Stimulated activated CD4-positive, alpha-beta T cell treated with anti-CD3 and anti-CD28 coated beads, Interleukin-4, amount 100 ng/mL, for 24 hours (primary cell): ENCODE results near the gene GOLGA8F.
"Not testable (repeated sequence)": the region's sequence is repeated elsewhere in the genome, so short reads cannot be mapped to it uniquely, and the experiment has no call there.

Source experiments
- DNase-seq: peaks from one replicate; pipeline ENCODE4 v3.0.0-alpha.2; 2020

Gene GOLGA8F

DNA sequence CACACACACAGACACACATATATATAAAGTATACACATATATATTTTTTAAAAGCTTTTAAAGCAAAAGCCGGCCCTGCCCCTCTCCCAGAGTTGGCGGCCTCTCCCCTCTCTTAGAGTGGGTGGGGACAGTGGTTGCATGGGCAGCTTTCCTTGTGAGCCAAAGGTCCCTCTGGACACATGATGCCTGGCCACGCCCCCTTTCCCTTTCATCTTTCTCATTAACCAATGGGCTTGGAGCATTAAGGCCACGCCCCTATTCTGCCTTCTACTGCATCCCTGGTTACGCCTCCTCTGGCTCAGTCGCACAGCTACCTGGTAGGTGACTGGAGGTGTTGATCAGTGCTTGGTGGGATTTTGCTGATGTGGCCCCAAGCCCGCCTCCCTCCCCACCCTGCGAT lies at the start of gene GOLGA8F:
GOLGA8F (plus strand) TSS at position 301 of the 400 bp plus-strand sequence; CDS start at position 399, 98 bp downstream.
- not testable (repeated sequence) for DNase-seq

- not testable (repeated sequence) for DNase-seq
These were observed 20.5 kb upstream of the GOLGA8F start, which contains the start of gene GOLGA6L24 for GRCh38 chr15:28357984-28358383. GOLGA6L24 (minus strand) TSS chr15:28358084; CDS start chr15:28358023, 61 bp downstream.

- not testable (repeated sequence) for DNase-seq
These were observed 13.0 kb upstream of the GOLGA8F start for GRCh38 chr15:28365502-28365901.

DNA sequence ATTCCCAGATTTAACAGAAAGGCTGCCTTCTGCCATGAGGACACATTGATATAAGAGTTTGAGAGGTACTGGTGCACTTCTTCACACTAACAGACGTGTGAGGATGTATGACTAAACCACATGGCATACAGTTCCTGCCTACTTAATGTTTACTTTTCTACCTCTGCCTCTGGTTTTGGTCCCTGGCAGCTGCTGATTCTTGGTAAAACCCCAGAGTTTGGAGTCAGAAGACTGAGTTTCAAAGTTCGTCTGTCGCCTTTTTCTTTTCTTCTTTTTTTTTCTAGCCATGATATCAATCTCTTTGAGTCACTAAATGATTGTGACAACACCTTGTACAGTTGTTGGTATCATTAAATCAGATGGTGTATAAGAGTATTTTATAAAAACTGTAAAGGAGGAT lies 1.6 kb downstream of the GOLGA8F start:
- DNase-seq, result not testable (repeated sequence)

- not testable (repeated sequence) for DNase-seq
These were observed 17.6 kb downstream of the GOLGA8F start for GRCh38 chr15:28396022-28396421.

GRCh38 chr15:28402774-28403435 lies 24.4 kb downstream of the GOLGA8F start:
- not testable (repeated sequence) for DNase-seq

- not testable (repeated sequence) for DNase-seq
These were observed 42.0 kb downstream of the GOLGA8F start for GRCh38 chr15:28420470-28420869.

- DNase-seq, result not testable (repeated sequence)
These were observed 57.1 kb downstream of the GOLGA8F start for GRCh38 chr15:28435594-28435993.
